NAMALWA (cell line): ENCODE results near the gene MAGI1.
"Not testable (repeated sequence)": the region's sequence is repeated elsewhere in the genome, so short reads cannot be mapped to it uniquely, and the experiment has no call there.

ENCODE experiments used
- DNase-seq: peaks from one replicate; pipeline ENCODE4 v3.0.0-alpha.2; 2015; ENCODE audit warnings: low spot score

MAGI1 gene

DNA sequence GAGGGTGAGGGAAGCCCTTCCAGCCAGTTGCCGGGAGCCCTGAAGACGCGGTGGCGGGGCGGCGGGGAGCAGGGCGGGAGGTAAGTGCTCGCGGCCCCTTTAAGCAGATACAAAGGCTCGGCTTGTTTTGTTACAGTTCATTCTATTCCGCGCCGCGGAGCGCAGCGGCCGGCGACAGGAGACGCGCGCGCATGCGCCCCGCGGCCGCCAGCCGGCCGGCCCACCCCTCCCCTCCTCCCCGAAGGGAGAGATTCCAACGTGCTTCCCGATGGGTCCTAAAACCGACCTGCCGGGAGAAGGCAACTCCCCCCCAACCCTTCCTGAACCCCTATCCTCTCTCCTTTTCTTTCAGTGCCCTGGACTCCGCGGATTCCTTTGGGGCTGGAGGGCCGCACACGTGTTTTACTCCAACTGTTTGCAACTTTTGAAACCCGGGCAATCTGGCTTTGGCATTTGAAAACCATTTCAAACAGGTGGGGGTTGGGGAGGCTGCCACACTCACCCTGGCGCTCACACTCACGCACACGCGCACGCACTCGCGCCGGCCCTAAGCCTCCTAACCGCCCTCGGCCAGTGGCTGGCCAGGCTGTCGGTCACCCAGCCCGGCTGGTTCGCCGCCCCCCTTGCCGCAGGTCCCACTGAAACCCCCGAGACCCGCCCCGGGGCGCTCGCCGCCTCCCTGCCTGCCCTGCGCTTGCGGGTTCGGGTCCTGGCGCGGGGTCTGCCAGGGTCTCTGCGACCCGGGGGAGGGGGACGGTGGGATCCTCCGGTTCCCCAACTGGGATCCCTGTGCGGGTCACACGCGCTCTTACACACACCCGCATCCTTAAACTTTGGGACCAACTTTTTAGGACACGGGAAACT, at the start of gene MAGI1:
MAGI1 (minus strand) TSS at position 193 of the 864 bp plus-strand sequence. CDS start 610 bp downstream, outside the sequence.
- no peak for DNase-seq

DNA sequence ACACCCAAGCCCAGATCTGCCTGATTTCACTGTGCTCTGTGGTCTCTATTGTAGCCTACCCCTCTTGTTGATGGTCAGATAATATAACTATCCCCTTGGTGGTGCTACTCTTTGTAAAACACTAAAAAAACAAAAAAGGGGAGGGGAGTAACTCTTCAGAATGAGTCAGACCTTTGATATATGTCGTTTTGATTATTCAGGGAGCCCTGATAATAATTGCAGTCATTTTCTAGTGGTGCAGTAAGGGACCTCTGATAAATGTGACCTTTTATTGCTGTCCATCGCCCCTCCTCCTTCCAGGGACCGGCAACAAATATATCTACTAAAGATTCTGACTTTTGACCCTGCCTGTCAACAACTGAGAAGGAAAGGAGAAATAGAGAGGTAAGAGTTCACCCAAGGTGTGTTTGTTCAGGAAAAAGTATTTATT, 45.1 kb upstream of the MAGI1 start:
- no peak for DNase-seq

DNA sequence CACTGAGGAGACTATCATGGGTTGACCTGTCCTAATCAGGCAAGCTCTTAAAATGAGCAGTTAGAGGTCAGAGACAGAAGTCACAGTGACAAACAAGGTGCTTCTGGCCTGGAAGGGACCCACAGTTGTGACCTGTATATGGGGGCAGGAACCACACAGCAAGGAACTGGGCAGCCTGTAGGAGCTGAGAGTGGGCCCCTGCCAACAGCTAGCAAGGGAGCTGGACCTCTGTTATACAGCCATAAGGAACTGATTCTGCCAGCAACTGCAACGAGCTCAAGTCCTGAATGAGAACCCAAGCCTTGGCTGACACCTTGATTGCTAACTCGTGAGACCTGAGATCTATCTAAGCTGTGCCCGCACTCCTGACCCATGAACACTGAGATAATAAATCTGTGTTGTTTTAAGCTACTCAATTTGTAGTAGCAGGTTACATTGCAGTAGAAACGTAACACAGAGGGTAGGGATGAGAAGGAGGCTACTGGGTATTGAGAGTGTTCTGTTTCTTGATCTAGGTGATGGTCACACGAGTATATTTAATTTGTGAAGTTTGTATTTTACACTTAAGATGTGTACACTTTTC, 44.5 kb upstream of the MAGI1 start:
- DNase-seq: no peak

DNA sequence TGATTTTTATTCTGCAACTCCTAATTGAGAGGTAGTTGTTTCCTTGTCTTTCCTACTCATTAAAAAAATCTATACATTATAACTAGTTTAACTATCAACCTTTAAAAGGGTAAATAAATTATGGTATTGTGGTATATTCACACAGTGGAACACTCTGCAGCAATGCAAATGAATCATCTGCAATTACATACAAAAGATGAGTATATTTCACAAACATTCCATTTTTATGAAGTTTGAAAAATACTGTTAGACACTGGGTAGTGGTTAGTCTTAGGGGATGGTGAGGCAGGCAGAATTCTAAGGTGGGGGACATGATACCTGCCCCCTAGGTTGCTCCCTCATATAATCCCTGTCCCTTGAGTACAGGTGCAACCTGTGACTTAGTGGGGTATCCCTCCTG, 44.0 kb upstream of the MAGI1 start:
- no peak for DNase-seq

DNA sequence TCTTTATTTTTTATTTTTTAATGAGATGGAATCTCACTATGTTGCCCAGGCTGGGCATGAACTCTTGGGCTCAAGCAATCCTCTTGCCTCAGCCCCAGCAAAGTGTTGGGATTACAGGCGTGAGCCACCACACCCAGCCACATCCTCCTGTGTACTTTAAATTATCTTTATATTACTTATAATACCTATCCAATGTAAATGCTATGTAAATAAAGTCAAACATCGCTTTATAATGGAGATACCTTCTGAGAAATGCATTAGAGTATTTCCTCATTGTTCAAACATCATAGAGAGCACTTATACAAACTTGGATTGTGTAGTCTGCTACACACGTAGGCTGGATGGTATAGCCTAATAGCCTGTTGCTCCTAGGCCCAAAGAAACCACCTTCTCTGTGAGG, 41.4 kb upstream of the MAGI1 start:
- no peak for DNase-seq

DNA sequence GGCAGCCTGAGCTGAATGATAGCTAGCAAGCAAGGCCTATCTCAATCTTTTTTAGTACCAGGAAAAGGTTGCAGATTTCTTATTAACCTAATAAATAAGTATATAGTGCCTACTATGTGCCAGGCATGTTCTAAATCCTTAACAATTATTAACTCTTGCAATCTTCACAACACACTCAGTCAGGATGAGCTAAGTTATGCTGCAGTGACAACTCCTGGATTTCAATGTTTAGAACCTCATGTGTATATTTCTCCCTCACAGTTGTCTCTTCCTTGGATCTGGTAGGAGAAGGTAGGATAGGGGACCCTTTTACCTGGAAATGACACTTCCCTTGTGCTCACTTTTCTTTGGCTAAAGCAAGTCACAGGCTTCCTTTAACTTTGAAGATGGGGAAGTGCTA, 39.3 kb upstream of the MAGI1 start:
- DNase-seq: no peak

DNA sequence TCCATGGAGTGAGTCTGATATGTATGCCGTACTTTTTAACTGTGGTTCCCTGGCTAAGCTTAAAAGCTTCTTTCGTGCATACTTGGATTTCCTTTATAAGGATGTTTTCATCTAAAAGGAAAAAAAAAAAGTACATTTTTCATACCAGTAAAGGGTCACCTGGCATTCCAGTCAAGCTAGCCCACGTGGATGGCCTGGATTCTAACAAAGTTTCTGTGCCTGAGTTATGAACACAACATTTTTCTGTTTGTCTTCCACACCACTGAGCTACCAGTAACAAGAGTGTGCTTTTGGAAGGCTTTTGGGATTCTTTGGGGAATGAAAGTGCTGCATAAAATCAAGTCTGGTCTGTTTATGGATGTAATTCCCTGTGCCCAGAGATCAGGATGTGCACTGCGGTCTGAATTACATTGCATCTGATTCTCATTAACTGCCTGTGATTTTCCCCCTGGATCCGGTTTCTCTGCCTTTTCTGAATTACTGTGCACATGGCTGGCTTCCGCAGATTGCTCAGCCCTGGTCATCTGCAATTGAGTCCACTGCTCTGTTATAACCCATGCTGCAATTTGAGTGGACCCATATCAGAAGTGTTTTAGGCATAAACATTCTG, 38.2 kb upstream of the MAGI1 start:
- DNase-seq: no peak

DNA sequence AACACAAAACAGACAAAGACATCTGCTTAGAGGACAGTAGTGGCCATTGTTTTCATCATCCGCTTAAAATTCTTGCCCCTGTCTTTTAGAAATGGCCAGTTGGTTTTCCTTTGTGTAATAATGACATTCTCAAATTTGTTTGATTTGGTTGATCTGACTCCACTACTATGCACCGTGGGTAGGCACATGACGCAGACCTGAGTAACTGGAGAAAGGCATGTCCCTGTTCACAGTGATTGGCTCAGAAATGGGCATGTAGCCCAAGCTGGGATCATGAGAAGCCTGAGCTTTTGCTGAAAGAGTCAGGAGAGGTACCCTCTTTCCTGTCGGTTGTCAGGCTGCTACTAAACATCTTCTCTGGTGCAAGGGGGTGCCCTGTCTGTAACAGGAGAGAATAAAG, 36.6 kb upstream of the MAGI1 start:
- DNase-seq: no peak

DNA sequence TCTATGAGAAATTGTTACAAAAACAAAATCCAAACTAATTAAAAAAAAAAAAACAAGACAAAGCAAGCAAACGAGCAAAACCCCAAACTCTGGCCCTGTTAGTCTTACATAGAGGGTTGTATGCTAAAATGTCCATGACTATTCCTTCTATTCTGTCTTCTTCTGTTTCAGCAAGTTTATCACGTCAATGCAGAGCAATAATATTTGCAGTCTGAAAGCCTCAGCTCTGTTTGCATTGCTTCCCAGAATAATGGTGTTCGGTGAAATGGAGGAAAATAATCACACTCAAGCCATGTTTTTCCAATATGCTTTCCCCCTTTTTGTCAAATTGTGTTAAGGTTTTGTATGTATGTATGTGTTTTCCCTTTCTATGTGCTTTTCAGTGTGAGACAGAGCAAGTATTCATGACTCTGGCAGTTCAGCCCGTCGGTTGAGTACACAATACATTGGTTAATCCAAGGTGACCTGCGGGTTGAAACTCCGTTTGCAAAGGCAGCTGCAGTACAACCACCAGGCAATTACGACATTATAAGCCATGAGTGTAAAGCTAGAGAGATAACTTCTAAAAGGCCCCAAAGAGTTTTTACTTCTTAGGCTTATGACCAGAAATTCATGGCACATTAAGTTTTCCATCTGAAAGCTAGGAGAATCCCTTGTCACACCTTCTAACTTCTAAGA, 34.9 kb upstream of the MAGI1 start:
- no peak for DNase-seq

DNA sequence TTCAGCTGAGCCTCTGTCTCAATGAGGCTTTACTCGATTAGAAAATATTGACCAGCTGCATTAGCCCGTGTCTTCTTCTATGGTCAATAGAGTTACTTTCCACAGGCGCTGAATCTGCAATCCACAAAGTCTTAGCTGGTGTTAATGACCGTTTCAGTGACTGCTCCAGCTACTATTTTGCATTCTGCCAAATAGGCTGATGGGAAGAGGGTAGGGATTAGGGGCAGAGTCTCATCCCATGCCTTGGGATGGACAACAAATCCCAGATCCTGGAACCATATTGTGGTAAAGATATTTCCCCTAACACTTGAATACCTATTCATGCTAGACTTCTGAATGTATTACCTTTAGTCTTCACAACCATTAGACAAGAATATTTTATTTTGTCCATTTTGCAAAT, 29.5 kb upstream of the MAGI1 start:
- no peak for DNase-seq

DNA sequence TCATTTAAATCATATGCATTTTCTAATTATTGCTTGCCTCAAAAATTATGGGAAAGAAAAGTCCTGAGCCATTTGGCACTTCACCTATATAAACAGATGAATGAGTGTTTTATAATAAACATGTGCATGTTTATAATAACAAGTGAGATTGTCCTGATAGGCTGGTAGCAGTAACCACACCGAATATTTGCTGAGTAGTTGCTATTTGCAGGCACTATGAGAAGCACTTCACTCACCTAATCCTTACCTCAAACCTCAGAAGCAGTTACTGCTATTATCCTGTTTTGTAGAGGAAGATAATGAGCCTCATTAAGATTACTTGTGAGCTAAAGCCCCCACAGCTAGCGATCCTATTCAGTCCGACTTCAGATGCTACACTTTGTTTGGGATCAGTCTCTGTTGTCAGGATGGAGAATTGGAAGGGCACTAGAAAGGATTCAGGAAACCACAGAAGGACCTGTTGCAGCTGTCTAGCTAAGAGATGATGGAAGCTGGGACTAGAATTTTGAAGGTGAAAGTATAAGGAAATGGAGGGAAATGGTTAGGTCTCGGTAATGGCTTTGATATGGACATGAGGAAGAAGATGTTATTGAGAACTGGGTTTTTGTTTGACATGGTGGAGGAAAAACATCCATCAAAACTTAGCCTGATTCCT, 28.4 kb upstream of the MAGI1 start:
- DNase-seq: no peak

DNA sequence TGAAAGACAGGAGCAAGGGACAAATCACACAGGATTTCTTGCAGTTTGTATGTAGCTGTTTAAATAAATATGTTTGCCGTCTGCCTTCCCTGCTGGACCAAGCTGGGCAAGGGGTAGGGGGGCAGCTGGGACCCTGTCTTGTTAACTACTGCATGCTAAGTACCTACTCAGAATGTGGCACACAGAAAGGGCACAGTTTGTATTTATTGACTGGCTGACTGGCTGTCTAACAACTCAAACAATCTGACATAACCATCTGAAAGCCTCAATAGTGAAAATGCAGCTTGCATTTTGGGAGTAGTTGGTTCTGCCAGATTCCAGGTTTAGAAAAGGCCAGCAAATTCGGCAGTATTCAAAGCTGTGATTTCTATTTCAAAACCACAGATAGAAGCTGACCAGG, 16.6 kb upstream of the MAGI1 start:
- no peak for DNase-seq

DNA sequence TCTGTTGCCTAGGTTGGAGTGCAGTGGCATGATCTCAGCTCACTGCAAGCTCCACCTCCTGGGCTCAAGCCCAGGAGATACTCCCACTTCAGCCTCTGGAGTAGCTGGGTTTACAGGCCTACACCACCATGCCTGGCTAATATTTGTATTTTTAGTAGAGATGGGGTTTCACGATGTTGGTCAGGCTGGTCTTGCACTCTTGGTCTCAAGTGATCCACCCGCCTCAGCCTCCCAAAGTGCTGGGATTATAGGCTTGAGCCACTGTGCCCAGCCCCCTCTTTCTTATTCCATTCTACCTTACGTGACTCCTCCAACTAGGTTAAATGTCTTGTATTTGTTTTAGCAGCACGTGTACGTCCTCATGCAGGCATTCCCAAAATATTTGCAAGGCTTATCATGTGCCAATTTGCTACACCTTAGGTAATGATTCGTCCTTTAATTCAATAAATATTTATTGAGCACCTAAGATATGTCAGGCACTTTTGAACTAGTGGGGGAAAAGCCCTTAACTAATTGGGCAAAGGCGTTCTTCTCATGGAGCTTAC, 14.9 kb upstream of the MAGI1 start:
- DNase-seq: no peak

DNA sequence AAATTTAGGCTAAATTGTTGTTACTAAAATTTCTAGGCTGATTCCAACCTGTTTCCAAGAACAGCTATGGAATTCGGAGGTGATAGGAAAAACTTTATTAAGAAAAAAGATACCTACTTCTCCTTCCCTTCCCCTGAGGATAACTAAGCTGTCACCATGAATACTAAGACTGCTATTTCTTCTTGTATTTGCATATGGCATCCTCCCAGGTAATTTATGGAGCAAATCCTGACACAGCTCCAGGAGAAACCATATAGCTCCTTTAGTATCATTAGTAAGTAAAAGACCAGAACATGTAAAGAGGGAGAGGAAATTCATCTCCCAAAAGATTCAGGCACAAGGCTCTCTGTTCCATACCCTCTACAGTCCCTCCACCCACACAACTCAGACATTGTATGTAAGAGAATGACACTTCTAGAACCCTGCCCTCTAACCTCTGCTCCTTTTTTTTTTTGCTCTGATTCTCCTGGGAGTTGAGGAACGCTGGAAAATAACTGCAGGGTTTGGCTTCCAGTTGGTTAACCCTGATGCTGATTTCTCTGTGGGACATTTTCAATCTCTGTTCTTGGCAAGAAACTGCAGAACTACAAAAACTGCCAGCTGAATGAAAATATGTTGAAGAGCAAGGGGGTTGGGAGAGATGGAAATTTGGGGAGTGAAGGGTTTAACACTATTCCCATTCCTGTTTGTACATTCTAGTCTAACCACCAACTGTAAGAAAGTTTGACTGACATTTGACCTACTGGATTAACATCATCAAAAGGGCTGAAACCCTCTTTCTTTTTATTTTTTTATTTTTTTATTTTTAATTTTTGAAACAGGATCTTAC, 14.2 kb upstream of the MAGI1 start:
- no peak for DNase-seq

DNA sequence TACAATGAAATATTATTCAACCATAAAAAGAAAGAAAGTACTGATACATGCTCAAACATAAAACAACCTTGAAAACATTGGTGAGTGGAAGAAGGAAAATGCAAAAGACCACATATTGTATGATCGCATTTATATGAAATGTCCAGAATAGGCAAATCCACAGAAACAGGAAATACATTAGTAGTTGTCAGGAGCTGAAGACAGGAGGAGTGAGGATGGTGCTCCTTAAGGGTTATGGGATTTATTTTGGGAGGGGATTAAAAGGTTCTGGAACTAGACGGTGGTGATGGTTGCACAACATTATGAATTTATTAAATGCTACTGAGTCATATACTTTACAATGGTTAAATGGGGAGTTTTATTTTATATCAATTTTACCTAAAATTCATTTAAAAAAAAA, 12.1 kb upstream of the MAGI1 start:
- no peak for DNase-seq

DNA sequence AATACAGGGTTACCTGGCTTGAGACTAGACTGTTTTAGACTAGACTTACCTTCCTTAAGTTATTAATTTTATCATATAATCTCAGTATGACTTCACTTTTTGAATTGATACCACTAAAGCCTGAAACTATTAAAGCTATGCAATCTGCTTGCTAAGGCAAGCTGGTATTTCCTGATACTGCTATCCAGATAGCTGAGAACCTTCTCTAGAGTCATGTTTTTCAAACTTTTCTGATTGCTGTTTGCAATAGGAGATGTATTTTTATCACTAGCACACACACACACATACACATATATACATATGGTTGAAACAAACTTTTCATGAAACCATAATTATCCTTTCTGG, 9.3 kb upstream of the MAGI1 start:
- DNase-seq: no peak

DNA sequence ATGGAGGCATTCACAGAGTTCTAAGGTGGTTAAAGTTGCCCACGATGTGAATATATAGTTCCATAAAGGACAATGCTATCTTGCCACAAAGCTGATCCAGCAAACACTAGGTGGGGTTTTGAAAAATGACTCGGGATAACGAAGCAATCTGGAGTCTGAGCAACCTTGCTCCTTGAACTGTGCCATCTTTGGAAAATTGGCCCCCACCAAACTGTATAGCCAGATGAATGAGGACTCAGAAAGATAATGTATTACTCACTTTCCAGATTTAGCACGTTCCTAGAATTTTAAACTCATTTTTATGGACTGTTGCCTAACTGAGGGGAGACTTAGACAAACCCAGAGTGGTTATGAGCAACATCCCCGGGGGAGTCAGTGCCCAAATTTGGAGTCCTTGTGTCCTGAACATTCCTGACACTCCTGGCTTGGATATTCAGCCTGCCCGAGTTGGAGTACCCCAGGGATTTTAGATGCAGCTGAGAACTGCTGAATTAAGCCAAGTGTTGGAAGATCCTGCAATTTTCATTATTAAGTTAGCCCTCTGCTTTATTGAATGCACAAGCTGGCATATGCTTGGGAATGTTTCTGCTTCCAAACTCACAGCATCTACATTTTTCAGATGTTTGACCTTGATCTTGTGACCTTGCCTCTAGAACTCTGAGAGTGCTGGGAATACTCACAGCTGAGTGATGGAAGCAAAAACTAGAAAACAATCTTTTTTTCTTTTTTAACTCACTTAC, 8.8 kb upstream of the MAGI1 start:
- no peak for DNase-seq

DNA sequence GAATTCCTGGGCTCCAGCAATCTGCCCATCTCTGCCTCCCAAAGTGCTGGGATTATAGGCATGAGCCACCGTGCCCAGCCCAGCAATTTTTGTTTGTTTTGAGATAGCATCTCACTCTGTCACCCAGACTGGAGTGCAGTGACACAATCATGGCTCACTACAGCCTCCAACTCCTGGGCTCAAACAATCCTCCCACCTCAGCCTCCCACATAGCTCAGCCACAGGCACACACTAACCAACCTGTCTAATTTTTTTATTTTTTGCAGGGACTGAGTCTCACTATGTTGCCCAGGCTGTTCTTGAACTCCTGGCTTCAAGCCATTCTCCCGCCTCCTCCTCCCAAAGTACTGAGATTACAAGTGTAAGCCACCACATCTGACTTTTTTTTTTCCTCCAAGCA, 7.6 kb upstream of the MAGI1 start:
- not testable (repeated sequence) for DNase-seq

DNA sequence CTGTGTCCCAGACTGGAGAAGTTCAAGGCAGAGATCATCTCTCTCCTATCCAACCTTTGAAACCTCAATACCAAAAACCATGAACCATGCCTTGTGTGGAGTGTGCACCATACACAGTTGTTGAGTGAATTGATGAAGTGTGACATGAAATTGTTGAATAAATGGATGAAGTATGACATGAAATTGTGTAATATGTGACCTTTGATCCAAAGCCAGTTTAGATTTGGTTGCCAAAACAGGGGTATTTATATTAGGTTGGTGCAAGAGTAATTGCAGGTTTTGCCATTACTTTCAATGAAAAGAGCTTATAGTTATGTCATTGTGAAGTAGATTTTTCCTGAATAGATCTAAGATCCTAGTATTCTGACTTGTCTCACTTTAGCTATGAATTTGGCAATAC, 3.1 kb upstream of the MAGI1 start:
- no peak for DNase-seq

DNA sequence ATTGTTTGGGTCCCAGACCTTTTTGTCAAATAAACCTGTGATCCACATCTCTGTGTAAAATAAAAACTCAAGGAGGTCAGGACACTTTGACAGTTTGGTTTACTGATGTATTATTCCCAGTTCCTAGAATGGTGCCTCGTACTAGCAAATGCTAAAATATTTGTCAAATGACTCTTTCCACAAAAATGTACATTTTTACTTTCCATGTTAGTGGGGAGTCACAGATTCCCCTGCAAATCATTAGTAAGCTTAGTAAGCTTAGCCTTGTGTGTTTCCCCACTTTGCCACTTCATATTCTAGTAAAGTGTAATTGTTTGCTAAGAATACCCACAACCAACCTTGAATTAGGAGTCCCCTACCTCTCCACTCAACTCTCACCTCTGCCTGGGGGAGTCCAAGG, 2.4 kb upstream of the MAGI1 start:
- no peak for DNase-seq

DNA sequence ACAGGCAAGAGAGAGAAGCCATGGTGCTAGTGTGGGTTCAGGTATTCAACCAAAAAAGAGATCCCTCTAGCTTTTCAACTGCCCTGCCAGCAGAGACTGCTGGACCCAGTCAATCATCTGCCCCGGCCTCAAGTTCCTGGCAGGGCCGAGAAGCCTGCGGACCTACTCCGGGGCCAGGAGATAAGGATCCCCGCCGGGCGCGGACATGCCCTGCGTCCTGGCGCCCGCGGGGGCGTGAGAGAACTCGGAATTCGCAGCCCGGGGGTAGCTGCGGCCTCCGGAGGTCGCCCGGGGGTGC, 821 bp upstream of the MAGI1 start:
- DNase-seq: no peak
